Pons (tissue), 1 donor: Measurements from ENCODE around the gene EFNA1.
A peak's percentile ranks its signal among the peaks of the same experiment; 100 is the strongest.
"Not testable (repeated sequence)": the region's sequence is repeated elsewhere in the genome, so short reads cannot be mapped to it uniquely, and the experiment has no call there.

ENCODE experiments used
- DNase-seq: peaks from one replicate; pipeline ENCODE4 v3.0.0-alpha.2; 2016; ENCODE audit warnings: low spot score

EFNA1 gene

DNA sequence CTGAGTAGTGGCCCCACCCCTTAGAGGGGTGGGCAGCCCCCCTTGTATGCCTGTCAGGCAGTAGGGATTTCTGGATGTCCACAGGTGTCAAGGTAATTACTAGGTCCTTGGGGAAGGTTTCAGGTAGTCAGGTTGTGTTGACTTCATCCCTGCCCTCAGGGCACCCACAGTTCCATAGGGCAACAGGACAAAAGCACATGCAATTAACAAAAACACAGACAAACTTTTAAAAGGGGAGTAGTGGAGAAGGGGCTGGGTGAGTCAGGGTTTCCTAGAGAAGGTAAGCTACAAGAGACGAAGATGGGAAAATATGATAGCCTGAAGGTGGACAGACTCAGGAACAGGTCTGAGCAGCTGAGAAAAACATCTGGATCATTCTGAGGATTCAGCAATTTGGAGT lies 31.3 kb downstream of the EFNA1 start:
- no peak for DNase-seq

- no peak for DNase-seq
These were observed 32.5 kb downstream of the EFNA1 start for GRCh38 chr1:155160128-155160527.

- DNase-seq = not testable (repeated sequence)
These were observed 35.0 kb downstream of the EFNA1 start for GRCh38 chr1:155162631-155163030.

GRCh38 chr1:155163785-155164184 lies 36.1 kb downstream of the EFNA1 start:
- not testable (repeated sequence) for DNase-seq

DNA sequence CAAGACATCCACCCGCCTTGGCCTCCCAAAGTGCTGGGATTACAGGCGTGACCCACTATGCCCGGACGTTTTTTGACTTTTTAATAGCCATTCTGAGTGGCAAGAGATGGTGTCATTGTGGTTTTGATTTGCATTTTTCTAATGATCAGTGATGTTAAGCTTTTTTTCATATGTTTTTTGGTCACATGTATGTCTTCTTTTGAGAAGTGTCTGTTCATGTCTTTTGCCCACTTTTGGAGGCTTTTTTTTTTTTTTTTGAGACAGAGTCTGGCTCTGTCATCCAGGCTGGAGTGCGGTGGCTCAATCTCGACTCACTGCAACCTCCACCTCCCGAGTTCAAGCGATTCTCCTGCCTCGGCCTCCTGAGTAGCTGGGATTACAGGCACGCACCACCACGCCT lies 36.9 kb downstream of the EFNA1 start:
- not testable (repeated sequence) for DNase-seq

- no peak for DNase-seq
These were observed 38.4 kb downstream of the EFNA1 start for GRCh38 chr1:155166051-155166470.

- peak; percentile 50 for DNase-seq
These were observed 38.9 kb downstream of the EFNA1 start for GRCh38 chr1:155166471-155167165.

DNA sequence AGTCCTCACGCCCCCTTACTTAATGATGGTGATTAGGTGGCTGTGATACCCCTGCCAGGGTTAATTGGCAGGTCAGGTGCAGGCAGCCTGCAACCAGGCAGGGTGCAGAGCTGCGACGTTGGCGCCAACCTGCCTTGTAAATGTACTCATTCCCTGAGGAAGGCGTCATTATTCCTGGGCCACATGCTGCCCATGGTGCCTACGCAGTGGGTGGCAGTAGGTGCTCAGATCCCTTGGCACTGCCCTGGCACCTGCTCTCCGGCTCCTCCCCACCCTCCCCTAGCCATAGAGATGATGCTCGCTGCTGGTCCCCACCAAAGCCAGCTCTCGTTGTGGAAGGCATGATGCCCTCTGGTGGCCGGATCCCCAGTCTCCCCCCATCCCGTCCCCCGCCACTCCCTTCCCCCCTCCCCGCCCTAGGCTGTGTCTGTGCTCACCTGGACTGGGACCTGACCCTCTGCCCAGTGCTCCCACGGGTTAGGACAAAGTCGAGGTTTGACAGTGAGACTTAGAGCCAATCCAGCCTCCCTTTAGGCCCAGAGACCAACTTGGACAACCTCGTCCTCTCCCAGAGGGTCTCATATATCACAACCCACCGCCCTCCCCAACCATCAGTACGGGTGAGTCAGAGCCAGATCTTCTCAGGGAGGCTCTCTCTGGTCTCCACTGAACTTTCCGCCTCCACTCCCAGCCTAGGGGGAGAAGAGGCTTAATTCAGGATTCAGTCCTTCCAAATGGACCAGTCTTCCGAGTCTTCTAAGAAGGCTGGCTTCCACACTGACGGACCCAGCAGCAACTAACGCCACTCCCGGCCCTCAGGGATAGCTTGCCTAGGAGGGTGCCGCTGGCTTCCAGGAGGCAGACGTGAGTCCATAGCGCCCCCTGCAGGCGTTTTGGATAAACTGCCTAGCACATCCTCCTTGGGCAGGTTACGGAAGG lies 39.8 kb downstream of the EFNA1 start:
- peak; percentile 91 for DNase-seq

GRCh38 chr1:155168105-155168445 lies 40.4 kb downstream of the EFNA1 start:
- not testable (repeated sequence) for DNase-seq

DNA sequence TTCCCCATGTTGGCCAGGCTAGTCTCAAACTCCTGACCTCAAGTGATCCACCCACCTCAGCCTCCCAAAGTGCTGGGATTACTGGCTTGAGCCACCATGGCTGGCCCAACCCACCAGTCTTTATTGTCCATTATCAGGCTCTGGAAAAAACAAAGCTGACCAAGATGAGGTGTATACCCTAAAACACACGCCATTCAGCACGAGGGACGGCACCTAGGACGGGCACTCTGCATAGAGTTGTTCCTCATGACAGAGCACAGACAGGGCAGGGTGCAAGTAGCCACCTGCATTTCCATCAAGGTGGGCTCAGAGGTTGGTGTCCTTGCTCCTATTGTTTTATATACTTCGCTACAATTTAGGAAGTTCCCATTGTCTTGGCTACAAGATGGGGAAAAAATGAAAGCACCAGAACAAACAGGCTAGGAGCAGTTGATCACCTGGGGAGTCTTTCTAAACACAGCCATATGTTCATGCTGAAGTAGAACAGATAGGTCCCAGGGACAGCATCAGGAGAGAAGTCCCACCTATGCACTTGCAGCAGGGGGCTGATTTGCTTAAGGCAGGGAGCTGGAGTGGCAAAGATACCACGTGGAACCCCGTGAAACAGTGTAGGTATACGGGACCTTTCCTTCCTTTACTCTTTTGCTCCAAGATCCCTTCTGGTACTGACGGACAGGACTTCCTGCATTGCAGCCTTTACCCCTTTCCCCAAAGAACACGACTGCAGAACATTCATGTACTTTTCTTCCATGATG lies 41.0 kb downstream of the EFNA1 start:
- no peak for DNase-seq

DNA sequence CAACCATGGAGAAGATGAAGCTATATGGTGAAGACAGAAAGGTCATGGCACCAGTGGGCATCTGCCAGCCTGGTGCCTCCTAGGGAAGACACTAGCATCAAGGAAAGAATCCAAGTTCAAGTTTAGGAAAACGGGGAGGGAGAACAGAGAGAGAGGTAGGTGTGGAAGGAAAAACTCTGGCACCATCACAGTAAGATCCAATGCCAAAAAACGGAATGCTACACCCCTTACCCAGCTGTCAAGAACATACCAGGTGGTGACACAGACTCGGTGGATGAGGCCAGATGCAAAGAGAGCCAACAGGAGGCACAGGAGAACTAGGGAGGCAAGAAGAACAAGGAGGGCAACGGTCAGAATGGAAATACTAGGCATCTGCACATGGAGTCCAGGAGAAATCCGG lies 41.9 kb downstream of the EFNA1 start:
- DNase-seq = no peak

GRCh38 chr1:155170101-155170785 lies 42.6 kb downstream of the EFNA1 start:
- DNase-seq = no peak

- DNase-seq = no peak
These were observed 43.1 kb downstream of the EFNA1 start for GRCh38 chr1:155170806-155171205.

GRCh38 chr1:155171836-155172731 lies 44.4 kb downstream of the EFNA1 start:
- DNase-seq = no peak

DNA sequence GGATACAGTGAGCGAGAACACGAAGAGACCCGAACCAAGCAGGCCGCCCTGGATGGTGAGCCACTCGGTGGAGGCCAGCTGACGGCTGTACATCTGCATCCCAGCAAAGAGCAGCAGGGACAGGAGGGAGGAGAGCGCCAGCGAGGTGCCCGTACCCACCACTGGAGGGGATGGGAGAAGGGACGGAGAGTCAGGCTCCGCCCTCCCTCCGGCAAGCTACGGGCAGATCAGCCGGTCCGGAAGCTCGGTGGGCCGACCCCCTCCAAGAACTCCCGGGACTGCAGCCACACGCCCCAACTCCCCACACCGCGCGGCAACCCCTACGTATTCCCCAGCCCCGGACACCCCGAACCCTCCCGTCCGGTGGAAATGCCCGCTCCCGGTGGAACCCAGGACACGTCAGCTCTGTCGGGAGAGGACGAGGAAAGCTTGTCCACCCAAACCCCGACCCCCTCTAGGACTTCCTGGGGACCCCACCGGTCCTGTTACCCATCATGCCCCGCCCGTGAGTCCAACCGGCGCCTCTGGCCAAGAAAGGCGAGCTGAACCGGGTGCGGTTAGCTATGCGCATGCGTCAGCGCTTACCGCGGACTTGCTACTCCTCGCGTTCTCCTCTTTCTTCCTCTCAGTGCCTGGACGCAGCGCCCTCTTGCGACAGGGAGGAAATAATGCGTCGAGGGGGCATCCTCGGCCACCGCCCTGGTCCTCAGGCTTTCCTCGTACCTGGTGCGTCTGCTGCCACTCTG lies 45.2 kb downstream of the EFNA1 start, which contains the start of gene KRTCAP2:
KRTCAP2 (minus strand) TSS at position 573 of the 746 bp plus-strand sequence; CDS start at position 493, 80 bp downstream.
- DNase-seq = peak; percentile 96

- DNase-seq = peak; percentile 69
These were observed 46.0 kb downstream of the EFNA1 start, which contains the start of gene TRIM46 for GRCh38 chr1:155173478-155174323. Gene TRIM46 (plus strand): TSS chr1:155173849. CDS start chr1:155173967, 118 bp downstream.

DNA sequence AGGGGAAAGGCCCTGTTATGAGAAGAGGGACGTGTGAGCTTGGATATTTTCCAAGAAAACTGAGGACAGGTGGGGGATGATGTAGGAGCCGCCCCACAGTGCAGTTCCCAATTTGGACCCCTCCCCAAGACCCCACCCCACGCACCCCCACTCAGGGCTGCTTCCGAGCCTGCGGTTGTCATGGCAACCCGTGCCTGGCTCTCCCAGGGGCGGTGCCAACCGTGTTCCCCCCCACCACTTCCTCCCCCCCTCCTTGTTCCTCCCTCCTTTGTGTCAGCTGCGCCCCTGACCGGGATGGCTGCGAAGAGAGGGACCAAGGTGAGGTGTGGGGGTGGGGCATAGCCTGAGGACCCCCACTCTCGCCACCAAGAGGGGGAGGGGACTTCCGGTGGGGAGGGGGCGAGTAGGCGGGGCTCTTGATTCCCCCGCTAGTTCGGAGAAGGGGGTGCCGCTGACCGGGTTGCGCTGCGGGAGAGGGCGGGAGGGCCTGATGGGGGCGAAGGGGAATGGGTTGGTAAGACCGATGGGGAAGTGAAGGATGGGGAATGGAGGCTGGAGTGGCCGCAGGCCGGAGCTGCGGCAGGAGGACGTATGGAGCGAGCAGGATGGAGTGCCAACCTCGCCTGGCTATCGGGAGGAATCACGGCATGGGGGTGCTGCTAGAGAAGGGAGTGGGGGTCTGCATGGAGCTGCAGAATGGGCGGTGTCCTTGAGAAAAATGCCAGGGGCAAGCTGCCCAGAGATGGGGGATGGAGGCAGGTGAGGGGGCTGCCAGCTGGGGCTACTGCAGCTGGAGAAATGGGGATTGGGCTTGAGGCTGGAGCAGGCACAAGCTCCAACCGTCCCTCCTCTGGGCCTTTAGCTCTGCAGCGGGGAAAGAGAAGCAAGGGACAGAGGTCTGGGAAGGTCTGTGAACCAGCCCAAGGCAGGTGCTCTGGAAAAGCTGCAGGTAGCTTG lies 46.9 kb downstream of the EFNA1 start:
- DNase-seq = peak; percentile 50
